GM21723 (cell line): ENCODE measurements around the gene NDUFAF8.

Source experiments
- ATAC-seq: cut with Tn5 transposase; IDR thresholded peaks from one replicate; pipeline ENCODE4 v1.9.1; 2021; ENCODE audit warnings: mild to moderate bottlenecking, moderate library complexity; ENCODE audit not compliant: unreplicated experiment

The NDUFAF8 gene

GRCh38 chr17:81200695-81201580 lies 38.2 kb upstream of the NDUFAF8 start:
- no peak for ATAC-seq

GRCh38 chr17:81202318-81202717 lies 36.8 kb upstream of the NDUFAF8 start:
- no peak for ATAC-seq

GRCh38 chr17:81203136-81203535 lies 36.0 kb upstream of the NDUFAF8 start:
- ATAC-seq: no peak

GRCh38 chr17:81204578-81204977 lies 34.5 kb upstream of the NDUFAF8 start:
- no peak for ATAC-seq

- no peak for ATAC-seq
Measured at GRCh38 chr17:81206166-81206565, 33.0 kb upstream of the NDUFAF8 start.

GRCh38 chr17:81206657-81207056 lies 32.5 kb upstream of the NDUFAF8 start:
- ATAC-seq: no peak

GRCh38 chr17:81207610-81208581 lies 31.2 kb upstream of the NDUFAF8 start:
- ATAC-seq: no peak

- ATAC-seq: no peak
Measured at GRCh38 chr17:81208651-81209050, 30.5 kb upstream of the NDUFAF8 start.

- ATAC-seq: no peak
Measured at GRCh38 chr17:81209141-81209540, 30.0 kb upstream of the NDUFAF8 start.

- ATAC-seq: no peak
Measured at GRCh38 chr17:81210466-81210865, 28.7 kb upstream of the NDUFAF8 start.

- no peak for ATAC-seq
Measured at GRCh38 chr17:81210868-81211267, 28.2 kb upstream of the NDUFAF8 start.

GRCh38 chr17:81212365-81212764 lies 26.8 kb upstream of the NDUFAF8 start:
- ATAC-seq: no peak

- no peak for ATAC-seq
Measured at GRCh38 chr17:81213978-81214377, 25.1 kb upstream of the NDUFAF8 start.

GRCh38 chr17:81217491-81217890 lies 21.6 kb upstream of the NDUFAF8 start:
- ATAC-seq: no peak

GRCh38 chr17:81218459-81218858 lies 20.7 kb upstream of the NDUFAF8 start:
- no peak for ATAC-seq

- no peak for ATAC-seq
Measured at GRCh38 chr17:81218991-81219390, 20.1 kb upstream of the NDUFAF8 start.

GRCh38 chr17:81219476-81220180 lies 19.5 kb upstream of the NDUFAF8 start:
- no peak for ATAC-seq

- ATAC-seq: no peak
Measured at GRCh38 chr17:81221371-81221841, 17.7 kb upstream of the NDUFAF8 start.

GRCh38 chr17:81221842-81222619 lies 17.1 kb upstream of the NDUFAF8 start:
- no peak for ATAC-seq

GRCh38 chr17:81222620-81222905 lies 16.6 kb upstream of the NDUFAF8 start:
- peak; percentile 11 for ATAC-seq
